ENCODE measurements around the gene MPHOSPH9. TPM values are rescaled to one million over a fixed set of nuclear protein-coding genes. Genes with fewer than 3 reads are reported as not detected.

The MPHOSPH9 gene
- total and polyA plus RNA-seq, 4 donors, result 4.9 to 51.0 (median 32.7) TPM

GRCh38 chr12:123260081-123260480 is 27.1 kb upstream of the MPHOSPH9 start:
- H3K27me3 ChIP-seq (ENCODE audit: control insufficient read depth in 4 of 4, insufficient read depth in 4 of 4, low read length in 3 of 4), result no peaks in the 10 kb centered on the region
- 77% methylated on average over 9 of the region's 9 CpGs for WGBS
- peaks cover 8 to 42% (median 30%) of the 10 kb centered on the region in 4 donors for H3K36me3 ChIP-seq (ENCODE audit: control insufficient read depth in 4 of 4, insufficient read depth in 3 of 4, low read depth in 1 of 4, low read length in 3 of 4)
- TF ChIP-seq HNF4G (IDR thresholded peaks at IDR 0.05), result no peak
- no peak for TF ChIP-seq FOXA2 (IDR thresholded peaks at IDR 0.05)
- no peak for TF ChIP-seq RAD21 (IDR thresholded peaks at IDR 0.05)
- no peak for TF ChIP-seq CTCF (IDR thresholded peaks at IDR 0.05; ENCODE audit: low read depth, low read length, missing input control)
- no peak for TF ChIP-seq ATF3 (IDR thresholded peaks at IDR 0.05)
- no peak for TF ChIP-seq HNF4A (conservative IDR thresholded peaks at IDR 0.05)
- TF ChIP-seq GABPA (IDR thresholded peaks at IDR 0.05 in 1 of 2, conservative IDR thresholded peaks at IDR 0.05 in 1 of 2), result no peak
- no peak for TF ChIP-seq RXRA (IDR thresholded peaks at IDR 0.05)
- TF ChIP-seq TAF1 (conservative IDR thresholded peaks at IDR 0.05), result no peak
- no peak for TF ChIP-seq NR2F2 (IDR thresholded peaks at IDR 0.05)
- no peak for TF ChIP-seq MAX (IDR thresholded peaks at IDR 0.05)
- no peak for TF ChIP-seq JUND (IDR thresholded peaks at IDR 0.05)
- no peak for TF ChIP-seq SP1 (IDR thresholded peaks at IDR 0.05)
- no peak for TF ChIP-seq REST (IDR thresholded peaks at IDR 0.05)
- DNase-seq (ENCODE audit: low spot score), result no peak
- no peaks in the 10 kb centered on the region for H3K9me3 ChIP-seq (ENCODE audit: control insufficient read depth in 4 of 4, low read length in 3 of 4)
- H3K4me3 ChIP-seq (ENCODE audit: low read depth in 1 of 3, low read length in 3 of 3), result no peak overlapping the region
- H3K9ac ChIP-seq (ENCODE audit: low read depth in 1 of 2, low read length in 2 of 2), result no peak overlapping the region
- H3K27ac ChIP-seq (ENCODE audit: low read depth in 1 of 2, low read length in 2 of 2), result no peak overlapping the region
- peaks cover 0 to 4% (median 3%) of the 10 kb centered on the region in 4 donors for H3K4me1 ChIP-seq (ENCODE audit: control insufficient read depth in 4 of 4, insufficient read depth in 4 of 4, low read length in 3 of 4)

- DNase-seq (ENCODE audit: low spot score), result no peak
- no peak for TF ChIP-seq TAF1 (conservative IDR thresholded peaks at IDR 0.05)
- TF ChIP-seq REST (IDR thresholded peaks at IDR 0.05), result no peak
- no peak for TF ChIP-seq RAD21 (IDR thresholded peaks at IDR 0.05)
- TF ChIP-seq EGR1 (IDR thresholded peaks at IDR 0.05; ENCODE audit: low read depth in 2 of 2), result no peak
- no peak for TF ChIP-seq JUND (IDR thresholded peaks at IDR 0.05)
- TF ChIP-seq HNF4A (conservative IDR thresholded peaks at IDR 0.05), result no peak
- no peak for TF ChIP-seq RXRA (IDR thresholded peaks at IDR 0.05)
- no peak for TF ChIP-seq ZBTB33 (IDR thresholded peaks at IDR 0.05)
- TF ChIP-seq GABPA (IDR thresholded peaks at IDR 0.05 in 1 of 2, conservative IDR thresholded peaks at IDR 0.05 in 1 of 2), result no peak
- TF ChIP-seq MAX (IDR thresholded peaks at IDR 0.05), result no peak
- no peak for TF ChIP-seq YY1 (IDR thresholded peaks at IDR 0.05)
- no peak for TF ChIP-seq FOXA1 (IDR thresholded peaks at IDR 0.05)
- TF ChIP-seq CTCF (IDR thresholded peaks at IDR 0.05; ENCODE audit: low read depth, low read length, missing input control), result no peak
These were observed 25.7 kb upstream of the MPHOSPH9 start for GRCh38 chr12:123258593-123258992.

More at GRCh38 chr12:123258593-123258992, 25.7 kb upstream of the MPHOSPH9 start:
- 70% methylated on average over 4 of the region's 4 CpGs for WGBS
- Histone ChIP-seq H3K9me3 (ENCODE audit: control insufficient read depth in 4 of 4, low read length in 3 of 4) (no peaks in the 10 kb centered on the region), H3K4me1 (ENCODE audit: control insufficient read depth in 4 of 4, insufficient read depth in 4 of 4, low read length in 3 of 4) (peaks cover 0 to 4% (median 3%) of the 10 kb centered on the region in 4 donors), H3K36me3 (ENCODE audit: control insufficient read depth in 4 of 4, insufficient read depth in 3 of 4, low read depth in 1 of 4, low read length in 3 of 4) (peaks cover 14 to 54% (median 41%) of the 10 kb centered on the region in 4 donors), H3K9ac (ENCODE audit: low read depth in 1 of 2, low read length in 2 of 2) (no peak overlapping the region), H3K27me3 (ENCODE audit: control insufficient read depth in 4 of 4, insufficient read depth in 4 of 4, low read length in 3 of 4) (no peaks in the 10 kb centered on the region), H3K4me3 (ENCODE audit: low read depth in 1 of 3, low read length in 3 of 3) (no peak overlapping the region), H3K27ac (ENCODE audit: low read depth in 1 of 2, low read length in 2 of 2) (no peak overlapping the region)

Data from liver (tissue), 9 donors.